Measurements from ENCODE around the gene PACRGL.
"Not testable (repeated sequence)": the region's sequence is repeated elsewhere in the genome, so short reads cannot be mapped to it uniquely, and the experiment has no call there.

The PACRGL gene

DNA sequence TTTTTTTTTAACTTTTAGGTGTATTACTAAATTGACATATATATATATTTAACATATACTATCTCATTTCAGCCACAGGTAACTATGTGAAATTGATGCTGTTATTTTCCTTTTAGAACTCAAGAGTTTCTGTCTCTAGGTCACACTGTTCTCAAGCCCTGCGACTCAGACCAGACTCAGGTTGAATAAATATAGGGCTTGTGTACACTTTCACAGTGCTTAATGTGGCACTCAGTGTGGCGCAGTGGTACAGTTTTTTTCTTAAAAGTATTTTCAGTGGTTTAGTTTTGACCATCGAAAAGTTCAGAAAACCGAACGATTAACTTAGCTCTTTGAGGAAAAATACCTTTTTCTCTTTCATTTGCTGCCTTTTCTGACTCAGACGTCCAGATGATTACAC lies 24.7 kb downstream of the PACRGL start:
- TF ChIP-seq, protein P1, sequence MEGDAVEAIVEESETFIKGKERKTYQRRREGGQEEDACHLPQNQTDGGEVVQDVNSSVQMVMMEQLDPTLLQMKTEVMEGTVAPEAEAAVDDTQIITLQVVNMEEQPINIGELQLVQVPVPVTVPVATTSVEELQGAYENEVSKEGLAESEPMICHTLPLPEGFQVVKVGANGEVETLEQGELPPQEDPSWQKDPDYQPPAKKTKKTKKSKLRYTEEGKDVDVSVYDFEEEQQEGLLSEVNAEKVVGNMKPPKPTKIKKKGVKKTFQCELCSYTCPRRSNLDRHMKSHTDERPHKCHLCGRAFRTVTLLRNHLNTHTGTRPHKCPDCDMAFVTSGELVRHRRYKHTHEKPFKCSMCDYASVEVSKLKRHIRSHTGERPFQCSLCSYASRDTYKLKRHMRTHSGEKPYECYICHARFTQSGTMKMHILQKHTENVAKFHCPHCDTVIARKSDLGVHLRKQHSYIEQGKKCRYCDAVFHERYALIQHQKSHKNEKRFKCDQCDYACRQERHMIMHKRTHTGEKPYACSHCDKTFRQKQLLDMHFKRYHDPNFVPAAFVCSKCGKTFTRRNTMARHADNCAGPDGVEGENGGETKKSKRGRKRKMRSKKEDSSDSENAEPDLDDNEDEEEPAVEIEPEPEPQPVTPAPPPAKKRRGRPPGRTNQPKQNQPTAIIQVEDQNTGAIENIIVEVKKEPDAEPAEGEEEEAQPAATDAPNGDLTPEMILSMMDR (IDR thresholded peaks at IDR 0.05; ENCODE audit: low read depth, low read length, missing control alignments): no peak
- H3K27me3 ChIP-seq (replicated peaks): no peaks in the 10 kb centered on the region
- H3K36me3 ChIP-seq (replicated peaks): peaks cover 9% of the 10 kb centered on the region
- H3K4me3 ChIP-seq (ENCODE audit: low read depth, low read length): no peak overlapping the region
- H3K27ac ChIP-seq: no peak overlapping the region
- DNase-seq: no peak
- in situ Hi-C loops (cut with HindIII; ENCODE audit: low pct_ligation_motif_present, low sequenced_read_pairs): no loop called here

- in situ Hi-C loops (cut with HindIII; ENCODE audit: low pct_ligation_motif_present, low sequenced_read_pairs): no loop called here
- peaks cover 3% of the 10 kb centered on the region for H3K36me3 ChIP-seq (replicated peaks)
- DNase-seq: no peak
- H3K27me3 ChIP-seq (replicated peaks): no peaks in the 10 kb centered on the region
- H3K27ac ChIP-seq: no peak overlapping the region
- no peak overlapping the region for H3K4me3 ChIP-seq (ENCODE audit: low read depth, low read length)
- TF ChIP-seq, protein P1 (IDR thresholded peaks at IDR 0.05; ENCODE audit: low read depth, low read length, missing control alignments): no peak
These were observed 35.7 kb downstream of the PACRGL start for GRCh38 chr4:20735931-20736330.

DNA sequence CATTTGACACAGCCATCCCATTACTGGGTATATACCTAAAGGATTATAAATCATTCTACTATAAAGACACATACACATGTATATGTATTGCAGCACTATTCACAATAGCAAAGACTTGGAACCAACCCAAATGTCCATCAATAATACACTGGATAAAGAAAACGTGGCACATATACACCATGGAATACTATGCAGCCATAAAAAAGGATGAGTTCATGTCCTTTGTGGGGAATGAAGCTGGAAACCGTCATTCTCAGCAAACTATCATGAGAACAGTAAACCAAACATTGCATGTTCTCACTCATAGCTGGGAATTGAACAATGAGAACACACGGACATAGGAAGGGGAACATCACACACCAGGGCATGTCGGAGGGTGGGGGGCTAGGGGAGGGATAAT lies 45.7 kb downstream of the PACRGL start:
- H3K4me3 ChIP-seq (ENCODE audit: low read depth, low read length); H3K27me3 ChIP-seq (replicated peaks); H3K36me3 ChIP-seq (replicated peaks); in situ Hi-C loops (cut with HindIII; ENCODE audit: low pct_ligation_motif_present, low sequenced_read_pairs); DNase-seq; H3K27ac ChIP-seq: not testable (repeated sequence)

DNA sequence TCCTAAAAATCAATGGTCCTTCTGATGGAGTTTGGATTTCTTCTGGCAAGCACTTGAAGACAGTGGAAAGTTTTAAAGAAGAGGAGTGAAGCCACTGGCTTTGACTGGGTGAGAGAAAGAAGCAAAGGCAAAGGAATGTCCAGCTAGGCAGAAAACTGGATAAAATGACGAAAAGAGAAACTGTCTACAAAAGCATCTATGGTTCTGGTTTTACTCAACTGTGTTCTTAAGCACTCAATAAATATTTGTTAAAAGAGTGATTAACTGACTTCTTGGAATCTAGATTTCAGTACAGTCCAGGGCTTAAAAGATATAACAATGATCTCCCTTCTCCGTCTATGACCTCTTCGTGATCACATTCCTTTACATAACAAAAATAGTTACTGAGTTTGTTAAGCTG lies 52.4 kb downstream of the PACRGL start:
- in situ Hi-C loops (cut with HindIII; ENCODE audit: low pct_ligation_motif_present, low sequenced_read_pairs): no loop called here
- TF ChIP-seq, protein P1 (IDR thresholded peaks at IDR 0.05; ENCODE audit: low read depth, low read length, missing control alignments): no peak
- Histone ChIP-seq H3K4me3 (ENCODE audit: low read depth, low read length) (no peak overlapping the region), H3K27ac (no peak overlapping the region), H3K27me3 (replicated peaks) (no peaks in the 10 kb centered on the region), H3K36me3 (replicated peaks) (no peaks in the 10 kb centered on the region)
- no peak for DNase-seq

GRCh38 chr4:20754036-20754435 lies 53.8 kb downstream of the PACRGL start:
- Histone ChIP-seq H3K4me3 (ENCODE audit: low read depth, low read length) (no peak overlapping the region), H3K27ac (no peak overlapping the region), H3K27me3 (replicated peaks) (no peaks in the 10 kb centered on the region), H3K36me3 (replicated peaks) (no peaks in the 10 kb centered on the region)
- TF ChIP-seq, protein P1 (IDR thresholded peaks at IDR 0.05; ENCODE audit: low read depth, low read length, missing control alignments): no peak
- DNase-seq: no peak
- in situ Hi-C loops (cut with HindIII; ENCODE audit: low pct_ligation_motif_present, low sequenced_read_pairs): no loop called here

- Histone ChIP-seq H3K4me3 (ENCODE audit: low read depth, low read length) (no peak overlapping the region), H3K36me3 (replicated peaks) (no peaks in the 10 kb centered on the region), H3K27me3 (replicated peaks) (no peaks in the 10 kb centered on the region), H3K27ac (no peak overlapping the region)
- no peak for DNase-seq
- TF ChIP-seq, protein P1 (IDR thresholded peaks at IDR 0.05; ENCODE audit: low read depth, low read length, missing control alignments): peak; percentile 8
- in situ Hi-C loops (cut with HindIII; ENCODE audit: low pct_ligation_motif_present, low sequenced_read_pairs): no loop called here
These were observed 59.8 kb downstream of the PACRGL start for GRCh38 chr4:20760053-20760452.

All from brain microvascular endothelial cell (primary cell).